Measurements from ENCODE around the gene SVIL.
"Not testable (repeated sequence)": the region's sequence is repeated elsewhere in the genome, so short reads cannot be mapped to it uniquely, and the experiment has no call there.

The SVIL gene

GRCh38 chr10:29596826-29597225 lies 37.9 kb downstream of the SVIL start:
- no peak for DNase-seq

GRCh38 chr10:29596356-29596755 lies 38.4 kb downstream of the SVIL start:
- DNase-seq, result no peak

DNA sequence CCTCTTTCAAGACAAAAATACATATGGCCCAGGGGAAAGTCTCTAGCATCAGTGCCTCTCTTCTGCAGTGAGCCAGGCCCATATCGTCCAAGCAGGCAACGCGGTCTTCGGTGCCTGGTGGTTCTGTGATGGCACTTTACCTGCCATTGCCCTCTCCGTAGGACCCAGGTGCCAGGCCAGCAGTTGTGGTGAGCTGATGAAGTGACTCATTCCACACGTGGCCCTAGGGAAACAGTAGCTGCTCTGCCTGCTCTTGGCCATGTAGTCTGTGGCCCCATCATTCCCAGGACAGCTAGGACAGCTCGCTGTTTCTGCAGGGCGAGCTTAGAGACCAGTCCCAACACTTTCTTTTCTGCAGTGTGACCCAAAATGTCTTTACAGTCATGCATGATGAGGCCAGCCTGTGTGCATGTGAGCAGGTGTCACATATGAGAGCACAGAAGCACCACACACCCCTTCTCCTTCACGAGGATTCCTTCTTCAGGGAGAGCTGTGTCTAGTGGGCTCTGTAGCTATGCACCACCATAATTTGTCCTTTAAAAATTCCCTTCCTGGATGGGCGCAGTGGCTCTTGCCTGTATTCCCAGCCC lies 39.0 kb downstream of the SVIL start:
- no peak for DNase-seq

DNA sequence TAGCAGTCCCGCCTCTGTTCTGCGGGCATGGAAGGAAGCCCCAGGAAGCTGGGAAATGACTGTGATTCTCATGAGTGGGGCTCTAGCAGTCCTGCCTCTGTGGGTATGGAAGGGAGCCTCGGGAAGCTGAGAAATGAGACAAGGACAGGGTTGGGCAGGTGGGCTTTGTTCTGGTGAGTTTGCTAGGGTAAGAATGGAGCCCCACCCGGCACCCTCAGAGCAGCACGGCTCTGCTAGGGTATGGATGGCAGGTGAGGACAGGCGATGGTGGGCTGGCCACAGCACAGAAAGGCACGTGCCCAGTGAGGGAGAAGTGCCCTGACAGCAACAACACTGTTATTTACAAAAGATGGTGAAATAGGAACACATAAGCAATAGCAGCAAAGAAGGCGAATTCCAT lies 39.6 kb downstream of the SVIL start:
- no peak for DNase-seq

DNA sequence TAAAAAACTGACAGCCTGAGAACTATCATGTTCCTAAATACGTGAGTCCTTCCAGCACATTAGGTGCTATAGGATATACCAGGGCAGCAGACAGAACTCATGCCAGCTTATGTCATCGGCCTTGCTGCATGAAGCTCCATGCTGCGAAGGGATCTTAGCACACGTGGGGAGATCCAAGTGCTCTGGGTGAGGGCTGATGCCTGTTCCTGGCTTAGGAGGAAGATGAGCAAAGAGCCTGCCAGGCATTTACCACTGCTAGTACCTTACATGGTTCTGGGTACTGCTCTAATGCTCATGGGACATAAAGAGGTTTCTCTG lies 43.2 kb downstream of the SVIL start:
- DNase-seq, result no peak

GRCh38 chr10:29590915-29591650 lies 43.7 kb downstream of the SVIL start:
- DNase-seq, result no peak

DNA sequence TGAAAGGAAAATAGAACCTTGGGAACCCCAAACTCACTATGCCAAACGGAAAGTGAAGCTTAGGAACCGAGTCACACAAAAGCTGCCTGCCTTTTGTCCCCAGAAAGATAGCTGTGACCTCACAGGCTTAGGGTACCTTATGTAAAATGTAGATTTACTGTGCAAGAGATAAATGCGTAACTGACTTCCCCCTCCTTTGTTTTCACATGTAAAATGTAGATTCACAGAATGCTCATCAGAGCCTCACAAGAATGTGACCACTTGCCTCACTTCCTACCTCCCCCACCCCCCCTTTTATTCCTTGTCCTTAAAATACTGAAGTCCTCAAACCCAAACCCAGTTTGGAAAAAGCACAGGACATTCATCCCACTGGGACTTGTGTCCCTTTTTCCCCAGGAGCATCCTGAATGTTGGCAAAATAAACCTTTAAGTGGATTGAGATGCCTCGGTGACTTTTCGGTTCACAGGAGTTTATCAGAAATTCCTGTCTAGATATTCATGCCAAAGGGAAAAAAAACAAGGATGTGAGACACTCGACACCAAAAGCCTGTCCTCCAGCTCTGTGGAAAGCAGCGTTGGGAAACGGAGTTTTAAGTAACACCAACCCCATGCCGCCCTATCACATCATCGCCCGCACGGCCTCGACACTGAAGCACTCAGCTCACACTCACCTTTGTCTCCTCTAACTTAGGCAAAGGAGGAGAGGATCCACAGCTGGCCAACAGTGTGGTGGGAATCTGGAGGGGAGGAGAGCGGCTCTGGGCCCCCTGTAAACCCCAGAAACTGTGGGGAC lies 45.9 kb downstream of the SVIL start:
- DNase-seq, result no peak

DNA sequence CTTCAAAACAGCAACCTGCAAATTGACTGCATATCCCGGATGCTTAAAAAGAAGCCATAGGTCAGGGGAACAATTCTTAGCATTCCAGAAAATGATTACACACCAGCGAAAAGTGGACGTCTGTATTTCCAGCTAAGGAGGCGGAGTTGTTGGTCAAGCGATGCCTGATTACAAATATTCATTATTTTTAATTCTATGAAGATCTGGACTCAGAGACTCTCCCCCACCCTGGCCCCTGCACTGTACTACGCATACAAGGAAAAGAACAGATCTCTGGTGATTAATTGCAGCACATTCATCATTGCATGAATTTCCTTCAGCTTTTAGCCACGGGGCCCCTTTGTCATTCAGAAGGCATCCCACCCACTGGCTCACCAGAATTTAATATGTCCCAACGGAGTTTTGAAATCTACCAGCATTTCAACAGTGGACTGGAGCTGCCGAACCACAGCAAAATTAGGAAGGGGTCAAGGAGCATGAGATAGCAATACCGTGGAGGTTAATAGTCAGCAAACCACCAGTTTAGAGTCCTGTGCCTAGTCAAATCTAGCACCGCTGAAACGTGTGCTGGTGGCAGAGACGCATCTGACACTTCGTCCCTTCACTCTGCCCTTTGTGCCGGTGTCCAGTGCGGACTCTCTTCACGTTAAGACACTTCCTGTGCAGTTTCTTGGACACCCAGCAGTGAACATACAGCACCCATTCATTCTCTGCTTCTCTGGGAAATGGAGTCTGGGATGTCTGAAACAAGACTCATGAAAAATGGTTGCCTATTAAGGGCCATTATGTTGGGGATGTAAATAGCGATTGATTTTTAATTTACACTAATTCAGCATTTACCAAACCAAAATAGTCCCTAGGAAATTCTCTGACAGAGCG lies 46.8 kb downstream of the SVIL start:
- DNase-seq, result not testable (repeated sequence)

- DNase-seq, result not testable (repeated sequence)
These were observed 47.5 kb downstream of the SVIL start for GRCh38 chr10:29587102-29587749.

DNA sequence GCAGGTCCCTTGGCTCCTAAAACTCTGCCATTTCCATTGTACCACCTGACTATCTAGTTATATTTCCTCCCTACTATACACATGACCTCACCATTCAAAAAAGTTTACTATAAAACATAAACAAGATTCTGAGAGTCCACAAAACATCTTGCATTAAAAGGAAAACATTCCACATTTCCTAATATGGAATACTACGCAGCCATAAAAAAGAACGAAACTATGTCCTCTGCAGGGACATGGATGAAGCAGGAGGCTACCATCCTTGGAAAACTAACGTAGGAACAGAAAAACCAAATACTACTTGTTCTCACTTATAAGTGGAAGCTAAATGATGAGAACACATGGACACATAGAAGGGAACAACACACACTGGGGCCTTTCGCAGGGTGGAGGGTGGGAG lies 48.3 kb downstream of the SVIL start:
- DNase-seq, result no peak

GRCh38 chr10:29585488-29585976 lies 49.2 kb downstream of the SVIL start:
- no peak for DNase-seq

GRCh38 chr10:29584436-29584835 lies 50.3 kb downstream of the SVIL start:
- no peak for DNase-seq

- DNase-seq, result no peak
These were observed 51.1 kb downstream of the SVIL start for GRCh38 chr10:29583674-29584073.

DNA sequence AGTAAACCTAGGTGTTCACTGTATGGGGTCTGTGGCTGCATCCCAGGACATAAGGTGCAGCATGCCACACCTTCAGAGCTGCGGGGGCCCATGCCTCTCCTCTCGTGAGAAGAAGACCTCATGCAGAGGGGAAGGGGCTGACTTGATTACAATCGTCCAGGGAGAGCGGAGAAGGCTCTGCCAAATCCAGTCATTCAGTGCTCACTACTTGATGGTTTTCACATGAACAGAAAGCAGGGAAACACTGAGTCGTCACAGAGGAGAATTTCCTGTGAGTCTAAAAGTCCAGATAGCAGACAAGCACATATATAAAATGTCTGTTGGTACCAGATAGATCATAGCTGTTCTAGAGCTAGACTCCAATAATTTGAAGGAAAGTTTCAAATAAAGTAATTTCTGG lies 52.0 kb downstream of the SVIL start:
- DNase-seq, result not testable (repeated sequence)

- no peak for DNase-seq
These were observed 55.3 kb downstream of the SVIL start for GRCh38 chr10:29579455-29579970.

DNA sequence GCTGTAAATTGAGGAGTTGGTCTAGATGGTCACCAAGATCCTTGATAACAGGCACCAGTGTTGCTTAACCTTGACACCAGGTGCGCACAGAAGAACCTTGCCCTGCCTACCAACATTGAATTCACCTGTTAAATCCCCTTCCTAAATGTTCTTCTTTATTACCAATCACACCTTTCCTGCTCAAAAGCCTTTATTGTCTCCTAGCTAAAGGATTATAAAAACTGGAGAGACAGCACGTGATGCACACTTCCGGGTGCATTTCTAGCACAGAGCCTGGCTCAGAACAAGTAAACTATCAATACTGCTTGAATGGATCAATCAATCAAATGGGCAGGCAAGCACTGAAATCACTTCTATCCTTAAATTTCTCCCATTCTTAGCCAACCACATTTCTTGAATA lies 56.3 kb downstream of the SVIL start:
- DNase-seq, result no peak

GRCh38 chr10:29576681-29577080 lies 58.1 kb downstream of the SVIL start:
- no peak for DNase-seq

DNA sequence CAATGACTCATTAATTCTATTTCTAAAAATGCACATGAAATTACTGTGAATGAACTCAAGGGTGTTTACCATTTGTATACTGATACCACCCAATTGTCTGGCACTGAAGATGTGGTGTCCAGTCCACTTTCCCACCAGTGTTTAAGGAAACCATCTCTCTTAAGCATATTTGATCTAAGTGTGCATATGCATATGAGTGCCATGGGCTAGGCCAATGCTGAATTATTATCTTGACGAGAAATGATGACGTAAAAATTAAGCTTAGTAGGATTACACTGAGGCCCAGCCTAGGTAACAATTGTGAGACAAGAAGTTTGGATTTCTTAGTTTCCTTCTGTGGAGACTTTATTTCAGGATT lies 59.7 kb downstream of the SVIL start:
- DNase-seq, result no peak

DNA sequence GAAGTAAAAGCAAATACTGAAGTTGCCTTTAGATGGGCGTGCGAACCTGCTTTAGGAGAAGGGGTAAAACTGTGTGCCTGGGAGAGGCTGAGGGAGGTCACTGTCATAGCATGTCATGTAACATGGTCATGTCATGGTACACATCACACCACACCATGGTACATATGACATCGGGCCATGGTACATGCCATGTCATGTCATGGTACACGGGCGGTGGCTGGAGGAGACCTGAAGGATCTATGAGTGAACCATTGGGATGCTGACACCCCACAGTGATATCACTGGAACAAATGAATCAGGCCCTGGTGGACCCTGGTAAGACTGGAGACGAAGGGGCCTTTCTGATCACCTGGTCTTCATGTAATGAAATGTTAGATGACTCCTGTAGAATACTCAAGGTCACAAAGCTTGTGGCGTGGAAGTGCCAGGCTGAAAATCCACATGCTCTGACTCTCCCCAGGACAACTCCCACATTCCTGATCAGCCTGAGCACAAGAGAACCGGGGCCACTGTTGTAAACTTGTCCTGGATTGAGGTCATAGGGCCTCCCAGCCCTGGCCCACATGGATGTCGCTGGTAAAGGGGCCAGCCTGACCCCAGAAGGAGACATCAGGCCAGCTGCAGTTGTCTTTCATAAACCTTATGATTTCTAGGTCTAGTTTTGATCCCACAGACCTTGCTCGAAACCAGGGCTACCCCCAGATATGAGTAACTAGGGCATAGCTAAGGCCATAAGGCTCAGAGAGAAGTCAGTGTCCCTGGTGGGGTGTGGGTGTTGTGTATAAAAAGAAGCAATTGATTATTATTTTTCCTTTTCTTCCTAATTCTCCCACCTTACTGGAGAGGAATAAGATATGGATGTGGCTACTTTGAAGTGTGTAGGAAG lies 60.3 kb downstream of the SVIL start:
- DNase-seq, result not testable (repeated sequence)

- DNase-seq, result not testable (repeated sequence)
These were observed 64.5 kb downstream of the SVIL start for GRCh38 chr10:29570248-29570647.

GRCh38 chr10:29569795-29570194 lies 65.0 kb downstream of the SVIL start:
- no peak for DNase-seq
